OCI-LY7 (cell line): ENCODE results near the gene FAM13A. TPM values are rescaled to one million over a fixed set of nuclear protein-coding genes. Genes with fewer than 3 reads are reported as not detected.

Experiments used
- small RNA-seq: library from RNA; depleted of rRNA; stranded (forward); fragments of <200 nt; gene quantifications from one replicate; pipeline ENCODE3, GENCODE V24; 2014
- total RNA-seq, 2 experiments: library from RNA; depleted of rRNA in 1 of 2; stranded (reverse); fragments of >200 nt in 1 of 2; shearing (Covaris generic) in 1 of 2; gene quantifications; 2 replicates each; pipeline ENCODE4 v1.2.3, GENCODE V29; 2014 to 2022

The FAM13A gene
- total RNA-seq, 2 experiments from 2014 or later, result not detected

Small RNA genes within 50 kb of the gene (small RNA-seq; reads per million reads assigned to genes)
- gene RF02115 (not detected), gene RNU6-33P (0.16 reads per million)

Other genes with a start within 250 kb of the FAM13A start
- gene TIGD2, start 54.3 kb upstream of the FAM13A start, total RNA-seq (2014; rRNA removed; shearing (Covaris generic)), result 3.7 and 6.3 TPM in 2 replicates
- 9.6 and 10.0 TPM in 2 replicates for gene TIGD2, start 54.3 kb upstream of the FAM13A start, total RNA-seq (2022)